Colonic mucosa (tissue), 4 donors: ENCODE data around the gene IRF2. TPM values are rescaled to one million over a fixed set of nuclear protein-coding genes. Genes with fewer than 3 reads are reported as not detected.

Experiments
- DNase-seq: peaks from one replicate; pipeline ENCODE4 v3.0.0-alpha.2; 2020
- H3K27ac ChIP-seq: fragments of 200-600 bp; one replicate; pipeline ENCODE4 v1.8.0; 2021
- H3K27me3 ChIP-seq: fragments of 200-600 bp; one replicate; pipeline ENCODE4 v1.8.0; 2021
- H3K36me3 ChIP-seq: fragments of 200-600 bp; one replicate; pipeline ENCODE4 v1.8.0; 2021
- H3K4me1 ChIP-seq: fragments of 200-600 bp; one replicate; pipeline ENCODE4 v1.8.0; 2021; ENCODE audit warnings: mild to moderate bottlenecking
- H3K4me3 ChIP-seq: fragments of 200-600 bp; one replicate; pipeline ENCODE4 v1.8.0; 2021
- H3K9ac ChIP-seq, 2 donors: one replicate each; pipeline ENCODE4 v1.7.0; 2013; ENCODE audit warnings: control low read depth in 2 of 2, low read depth in 2 of 2, low read length in 2 of 2
- H3K9me3 ChIP-seq: fragments of 200-600 bp; one replicate; pipeline ENCODE4 v1.8.0; 2021
- CTCF ChIP-seq: fragments of 200-600 bp; IDR thresholded peaks from one replicate; pipeline ENCODE4 v1.8.0; 2022; ENCODE audit warnings: antibody characterized with exemption, mild to moderate bottlenecking
- intact Hi-C: fragments of 100-400 bp; cut with DNase I; formaldehyde crosslinking; loops from one replicate; pipeline ENCODE4 v1.14.1; 2022
- total RNA-seq, 2 donors: library from RNA; stranded (reverse); fragmentation: NEBNext Ultra II Directional in 1 of 2; extraction: Animal tissue kit (Norgen Biotek cat#: 25700) in 1 of 2; gene quantifications; one replicate each; pipeline ENCODE4 v1.2.1, GENCODE V29; 2021
- donor health status: healthy.
- donor health status: DM: no; HTN: no; CAD: no.
- donor health status: DM: no; HTN: no; CAD: no.

The IRF2 gene
- total RNA-seq, 2 donors from 2014 or later, result 36.2 to 61.9 TPM

- no peak overlapping the region for H3K27ac ChIP-seq
- TF ChIP-seq CTCF, result no peak
- intact Hi-C loops, result no loop called here
- peaks cover 9% of the 10 kb centered on the region for H3K36me3 ChIP-seq
- no peak overlapping the region for H3K9ac ChIP-seq
- no peak overlapping the region for H3K4me3 ChIP-seq
- H3K27me3 ChIP-seq, result no peaks in the 10 kb centered on the region
- no peak for DNase-seq
- no peaks in the 10 kb centered on the region for H3K9me3 ChIP-seq
- H3K4me1 ChIP-seq, result no peaks in the 10 kb centered on the region
These were observed 73.5 kb downstream of the IRF2 start for GRCh38 chr4:184400891-184401290.

GRCh38 chr4:184400375-184400870, 73.9 kb downstream of the IRF2 start:
- H3K36me3 ChIP-seq, result peaks cover 9% of the 10 kb centered on the region
- H3K4me1 ChIP-seq, result no peaks in the 10 kb centered on the region
- no peaks in the 10 kb centered on the region for H3K27me3 ChIP-seq
- H3K4me3 ChIP-seq, result no peak overlapping the region
- intact Hi-C loops, result no loop called here
- no peaks in the 10 kb centered on the region for H3K9me3 ChIP-seq
- H3K27ac ChIP-seq, result no peak overlapping the region
- no peak for TF ChIP-seq CTCF
- DNase-seq, result no peak
- no peak overlapping the region for H3K9ac ChIP-seq

DNA sequence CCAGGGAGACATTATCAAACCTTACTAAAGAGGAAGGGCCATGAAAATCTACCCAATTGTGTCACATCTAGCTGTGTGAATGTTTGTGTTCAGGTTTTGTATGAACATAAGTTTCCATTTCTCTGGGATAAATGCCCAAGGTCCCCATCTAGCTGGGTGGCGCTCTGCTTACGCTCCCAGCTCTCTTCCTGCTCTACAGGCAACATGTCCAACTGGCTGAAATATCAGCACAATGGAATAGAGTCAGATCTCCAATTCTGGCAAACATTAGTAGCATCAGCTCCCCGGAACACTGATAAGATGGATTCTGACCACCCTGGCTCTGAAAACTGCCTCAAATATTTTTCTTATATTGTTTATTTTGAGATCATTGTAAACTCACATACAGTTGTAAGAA, 74.8 kb downstream of the IRF2 start:
- no peak for TF ChIP-seq CTCF
- Histone ChIP-seq H3K36me3 (peaks cover 9% of the 10 kb centered on the region), H3K4me3 (no peak overlapping the region), H3K4me1 (no peaks in the 10 kb centered on the region), H3K27ac (no peak overlapping the region), H3K9me3 (no peaks in the 10 kb centered on the region), H3K9ac (no peak overlapping the region), H3K27me3 (no peaks in the 10 kb centered on the region)
- intact Hi-C loops, result loop anchor here (10.0 kb wide), 2 partner anchors 55 to 115 kb away; no protein-coding TSS in a partner anchor
- no peak for DNase-seq

DNA sequence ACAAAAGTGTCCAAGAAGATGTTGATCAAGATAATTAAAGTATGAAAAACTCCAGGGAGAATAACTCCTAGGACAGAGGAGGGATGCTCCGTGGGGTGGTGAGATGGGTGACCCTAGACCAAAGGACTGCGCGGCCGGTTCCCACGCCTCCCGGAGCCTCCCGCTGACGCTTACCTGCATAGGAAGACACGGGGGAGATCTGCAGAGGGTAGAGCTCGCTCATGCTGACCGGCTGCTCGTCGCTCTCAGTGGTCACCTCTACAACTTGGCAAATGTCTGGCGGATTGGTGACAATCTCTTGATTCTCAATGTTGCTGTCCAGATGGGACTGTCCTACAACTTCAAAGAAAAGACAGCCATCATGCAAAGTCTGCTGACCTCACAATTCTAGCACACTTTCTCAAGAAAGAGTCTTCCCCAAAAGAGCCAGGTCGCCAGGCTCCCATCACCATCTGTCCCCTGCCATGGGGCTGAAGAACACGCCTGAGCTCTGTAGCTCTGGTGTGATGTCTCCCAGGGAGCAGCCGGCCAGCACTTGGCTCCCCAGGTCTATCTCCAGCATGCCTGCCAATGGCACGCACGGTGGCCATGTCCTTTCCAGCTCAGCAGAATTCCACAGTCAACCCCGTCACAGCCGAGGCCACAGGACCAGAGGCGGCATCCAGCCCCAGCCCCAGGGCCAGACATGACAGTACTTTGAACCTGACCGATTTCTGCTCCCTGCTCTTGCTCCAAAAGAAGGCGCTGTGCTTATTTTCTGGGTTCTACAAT, 75.4 kb downstream of the IRF2 start:
- Histone ChIP-seq H3K9me3 (no peaks in the 10 kb centered on the region), H3K4me1 (no peaks in the 10 kb centered on the region), H3K27ac (no peak overlapping the region), H3K4me3 (no peak overlapping the region), H3K36me3 (peaks cover 9% of the 10 kb centered on the region), H3K27me3 (no peaks in the 10 kb centered on the region), H3K9ac (no peak overlapping the region)
- no peak for DNase-seq
- TF ChIP-seq CTCF, result no peak
- intact Hi-C loops, result loop anchor here (10.0 kb wide), 2 partner anchors 56 to 114 kb away; no protein-coding TSS in a partner anchor

GRCh38 chr4:184397516-184398163, 76.7 kb downstream of the IRF2 start:
- Histone ChIP-seq H3K36me3 (peaks cover 9% of the 10 kb centered on the region), H3K4me3 (no peak overlapping the region), H3K9ac (no peak overlapping the region), H3K4me1 (no peaks in the 10 kb centered on the region), H3K27ac (no peak overlapping the region), H3K27me3 (no peaks in the 10 kb centered on the region), H3K9me3 (no peaks in the 10 kb centered on the region)
- intact Hi-C loops, result loop anchor here (10.0 kb wide), 2 partner anchors 57 to 113 kb away; no protein-coding TSS in a partner anchor
- DNase-seq, result no peak
- no peak for TF ChIP-seq CTCF
